GM18870 (cell line): ENCODE measurements around the gene OXCT2.
"Not testable (repeated sequence)": the region's sequence is repeated elsewhere in the genome, so short reads cannot be mapped to it uniquely, and the experiment has no call there.

Experiments used
- ATAC-seq: cut with Tn5 transposase; IDR thresholded peaks from one replicate; pipeline ENCODE4 v1.9.1; 2021; ENCODE audit warnings: moderate library complexity; ENCODE audit not compliant: unreplicated experiment

OXCT2 gene

DNA sequence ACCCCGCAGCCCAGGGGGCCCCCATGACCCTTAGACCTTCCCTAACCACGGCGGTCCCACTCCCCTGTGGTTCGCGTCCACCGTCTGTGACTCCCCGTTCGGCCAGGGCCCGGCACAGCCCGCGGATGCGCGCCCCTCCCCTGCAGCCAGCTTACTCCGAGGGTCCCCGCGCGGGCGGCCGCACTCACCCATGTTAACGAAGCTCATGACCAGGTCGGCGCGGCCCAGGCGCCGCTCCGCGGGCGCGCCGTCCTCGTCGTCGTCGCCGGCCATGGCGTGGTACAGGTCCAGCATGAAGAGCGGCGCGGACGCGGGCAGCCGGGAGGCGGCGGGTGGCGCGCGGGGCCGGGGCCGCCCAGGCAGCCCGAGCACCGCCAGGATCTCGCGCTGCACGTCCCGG is 16.8 kb upstream of the OXCT2 start:
- ATAC-seq = not testable (repeated sequence)

DNA sequence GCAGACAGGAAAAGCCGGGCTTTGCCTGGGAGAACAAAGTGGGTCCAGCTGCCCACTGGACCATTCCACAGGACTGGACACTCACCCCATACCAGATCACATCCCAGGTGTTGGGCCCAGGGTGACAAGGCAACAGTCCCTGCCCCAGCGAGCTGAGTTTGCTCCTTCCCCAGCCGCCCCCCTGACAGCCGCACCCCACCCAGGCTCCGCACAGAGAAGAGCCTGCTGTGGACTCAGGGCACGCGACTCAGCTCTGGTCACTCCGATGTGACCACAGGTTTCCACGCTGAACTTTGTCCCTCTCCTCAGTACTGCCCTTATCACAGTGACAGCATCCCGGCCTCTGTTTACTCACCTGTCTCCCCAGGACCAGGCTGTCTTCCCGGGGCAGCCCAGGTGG is 16.3 kb upstream of the OXCT2 start:
- no peak for ATAC-seq

DNA sequence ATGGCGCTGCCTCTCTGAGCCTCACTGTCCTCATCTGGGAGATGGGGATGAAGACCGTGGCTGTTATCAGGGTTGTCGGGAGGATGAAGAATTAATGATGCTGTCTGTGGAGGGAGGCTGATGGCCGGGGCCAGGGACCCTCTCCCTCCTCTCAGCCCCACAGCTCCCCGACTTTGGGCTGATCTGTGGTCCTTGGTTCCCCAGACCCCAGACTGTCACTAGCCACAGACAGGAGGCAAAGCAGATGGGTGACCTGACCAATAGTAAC is 15.9 kb upstream of the OXCT2 start:
- not testable (repeated sequence) for ATAC-seq

DNA sequence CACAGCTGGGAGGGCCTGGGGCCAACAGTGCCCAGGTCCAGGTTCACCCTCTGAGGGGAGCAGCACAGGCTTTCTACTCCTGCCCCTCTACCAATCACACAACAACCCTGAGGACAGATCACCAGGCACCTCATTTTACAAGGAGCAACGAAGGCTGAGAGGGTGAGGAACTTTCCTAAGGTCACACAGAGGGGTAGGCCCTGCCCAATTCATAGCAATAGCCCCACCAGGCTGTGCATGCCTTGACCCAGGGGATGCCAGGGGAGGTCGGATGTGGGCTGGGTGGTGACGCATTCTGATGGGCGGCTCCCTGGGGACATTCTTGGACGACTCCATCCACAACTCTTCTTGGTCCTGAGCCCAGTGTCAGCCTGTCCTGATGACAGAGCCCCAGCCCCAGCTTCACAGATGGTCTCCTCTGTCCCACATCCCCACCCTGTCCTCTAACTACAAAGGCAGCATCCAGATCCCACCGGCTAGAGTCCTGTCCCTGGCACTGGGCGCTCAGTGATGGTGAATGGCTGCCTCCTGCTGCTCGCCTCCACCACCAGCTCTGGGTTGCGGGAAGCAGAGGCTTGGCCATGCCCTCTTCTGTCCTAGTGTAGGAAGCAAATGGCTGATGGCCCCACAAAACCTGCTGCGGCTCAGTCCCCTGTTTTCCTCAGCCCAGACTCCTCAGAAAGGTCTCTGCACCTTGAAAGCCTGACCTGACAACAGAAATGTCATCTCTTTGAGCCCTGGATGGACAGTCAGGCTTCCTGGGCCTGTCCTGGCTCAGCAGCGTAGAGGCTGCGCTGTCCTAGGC is 15.4 kb upstream of the OXCT2 start:
- not testable (repeated sequence) for ATAC-seq

DNA sequence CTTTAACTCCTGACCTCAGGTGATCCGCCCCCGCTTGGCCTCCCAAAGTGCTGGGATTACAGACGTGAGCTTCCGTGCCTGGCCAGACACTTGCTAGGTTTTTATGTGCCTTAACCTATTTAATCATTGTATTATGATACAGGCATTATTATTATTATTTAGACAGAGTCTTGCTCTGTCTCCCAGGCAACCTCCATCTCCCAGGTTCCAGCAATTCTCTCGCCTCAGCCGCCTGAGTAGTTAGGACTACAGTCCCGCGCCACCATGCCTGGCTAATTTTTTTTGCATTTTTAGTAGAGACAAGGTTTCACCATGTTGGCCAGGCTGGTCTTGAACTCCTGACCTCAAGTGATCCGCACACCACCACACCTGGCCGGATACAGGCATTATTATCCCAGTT is 11.5 kb upstream of the OXCT2 start:
- not testable (repeated sequence) for ATAC-seq

DNA sequence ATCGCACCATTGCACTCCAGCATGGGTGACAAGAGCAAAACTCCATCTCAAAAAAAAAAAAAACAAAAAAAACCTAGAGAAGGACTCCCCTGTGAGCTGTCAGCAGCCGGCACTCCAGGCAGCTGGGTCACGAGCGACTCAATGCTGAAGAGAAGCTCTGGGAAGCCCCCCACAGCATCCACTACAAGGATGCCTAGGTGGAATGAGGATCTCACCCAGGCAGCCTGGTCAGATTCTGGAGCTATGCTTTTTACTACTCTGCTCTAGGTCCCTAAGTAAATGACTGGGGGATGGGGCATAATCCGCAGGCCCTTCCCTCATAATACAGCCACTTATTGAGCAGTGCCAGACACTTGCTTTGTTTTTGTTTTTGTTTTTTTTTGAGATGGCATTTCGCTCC is 11.0 kb upstream of the OXCT2 start:
- no peak for ATAC-seq

DNA sequence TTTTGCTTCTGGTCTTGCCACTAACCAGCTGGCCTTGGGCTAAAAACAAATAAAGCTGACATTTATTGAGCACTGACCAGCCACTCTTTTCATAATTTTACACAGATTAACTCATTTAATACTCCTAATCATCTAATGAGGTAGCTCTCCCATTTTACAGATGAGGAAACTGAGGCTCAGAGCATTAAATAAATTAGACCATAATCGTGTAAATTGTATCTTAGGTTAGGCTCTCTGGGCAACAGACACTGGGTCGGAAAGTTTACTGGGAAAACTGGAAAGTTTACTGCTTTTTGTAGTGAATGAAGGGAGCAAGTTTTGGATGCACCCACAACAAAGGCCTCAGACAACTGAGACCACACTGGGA is 10.2 kb upstream of the OXCT2 start:
- no peak for ATAC-seq

DNA sequence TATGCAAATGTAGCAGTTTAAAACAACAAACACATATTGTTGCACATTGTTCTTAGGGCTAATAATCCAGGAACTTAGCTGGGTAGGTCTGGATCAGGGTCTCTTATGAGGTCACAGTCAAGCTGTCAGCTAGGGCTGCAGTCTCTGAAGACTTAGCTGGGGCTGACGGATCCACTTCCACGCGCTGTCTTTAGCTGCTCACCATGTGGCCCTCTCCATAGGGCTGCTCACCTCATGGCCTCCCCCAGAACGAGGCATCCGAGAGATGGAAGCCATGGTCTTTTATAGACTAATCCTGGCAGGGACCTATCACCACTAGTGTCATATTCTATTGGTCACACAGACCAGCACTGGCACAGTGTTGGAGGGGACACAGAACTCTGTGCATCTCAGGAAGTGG is 8.7 kb upstream of the OXCT2 start:
- no peak for ATAC-seq

DNA sequence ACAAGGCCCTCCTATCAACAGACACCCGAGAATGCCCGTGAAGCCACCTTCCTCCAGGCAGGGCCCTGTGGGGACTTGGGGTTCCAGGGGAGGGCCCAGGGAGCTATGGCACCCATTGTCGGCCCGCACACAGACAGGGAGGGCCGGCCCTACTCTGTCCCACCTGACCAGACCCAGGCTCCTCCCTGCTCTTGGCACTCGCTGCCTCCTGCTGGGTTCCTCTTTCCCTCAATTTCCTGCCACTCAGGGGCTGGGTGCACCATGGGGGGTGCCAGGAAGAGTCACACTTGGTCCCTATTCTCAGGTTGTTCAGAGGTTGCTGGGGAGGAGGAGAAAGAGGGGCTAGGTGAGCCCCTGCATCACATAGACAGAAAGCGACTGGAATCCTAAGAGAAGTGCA is 8.0 kb upstream of the OXCT2 start:
- ATAC-seq = no peak

DNA sequence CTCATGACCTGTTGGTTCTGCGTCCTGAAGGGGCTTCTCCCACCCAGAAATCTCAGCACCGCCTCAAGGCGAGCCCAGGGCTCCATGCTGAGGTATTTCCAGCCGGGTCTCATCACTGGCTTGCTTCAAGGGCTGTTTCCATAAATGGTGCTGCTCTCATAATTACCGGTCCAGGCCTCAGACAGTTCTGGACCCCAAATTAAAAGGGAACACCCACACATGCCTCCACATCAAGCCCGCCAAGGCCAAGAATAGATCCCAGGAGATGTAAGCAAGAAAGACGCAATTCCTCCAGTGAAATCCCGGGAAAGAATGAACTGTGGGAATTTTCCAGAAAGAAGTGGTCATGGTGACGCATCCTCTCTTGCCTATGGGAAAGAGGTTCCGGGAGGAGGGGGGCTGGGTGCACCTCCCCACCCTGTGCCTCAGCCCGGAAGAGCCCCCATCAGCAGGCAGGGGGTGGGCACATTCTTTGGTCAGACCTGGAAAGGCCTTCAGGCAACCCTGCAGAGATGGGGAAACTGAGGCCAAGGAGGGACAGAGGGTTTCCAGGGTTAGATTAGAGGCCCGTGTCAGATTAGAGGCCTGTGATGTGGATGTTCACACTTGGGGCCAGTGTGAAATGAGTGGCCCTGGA is 7.4 kb upstream of the OXCT2 start:
- ATAC-seq = not testable (repeated sequence)

DNA sequence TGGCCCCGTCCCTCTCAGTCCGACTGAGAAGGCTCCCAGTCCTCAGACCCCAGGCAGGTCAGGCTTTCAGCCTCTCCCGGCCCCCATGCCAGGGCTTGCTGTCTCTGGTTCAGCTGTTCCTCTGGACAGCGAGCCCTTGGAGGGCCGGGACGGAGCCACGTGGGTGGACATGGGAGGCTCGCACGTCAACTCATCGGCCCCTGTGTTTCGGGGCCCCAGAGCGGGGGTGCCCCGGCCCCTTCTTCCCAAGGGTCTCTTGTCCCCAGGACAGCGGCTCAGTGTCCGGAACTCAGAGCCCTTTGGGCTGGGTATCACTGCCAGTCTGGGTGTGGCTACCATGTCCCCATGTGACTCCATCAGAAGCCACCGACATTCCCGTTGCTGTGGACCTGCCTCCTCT is 6.7 kb upstream of the OXCT2 start:
- ATAC-seq = not testable (repeated sequence)

DNA sequence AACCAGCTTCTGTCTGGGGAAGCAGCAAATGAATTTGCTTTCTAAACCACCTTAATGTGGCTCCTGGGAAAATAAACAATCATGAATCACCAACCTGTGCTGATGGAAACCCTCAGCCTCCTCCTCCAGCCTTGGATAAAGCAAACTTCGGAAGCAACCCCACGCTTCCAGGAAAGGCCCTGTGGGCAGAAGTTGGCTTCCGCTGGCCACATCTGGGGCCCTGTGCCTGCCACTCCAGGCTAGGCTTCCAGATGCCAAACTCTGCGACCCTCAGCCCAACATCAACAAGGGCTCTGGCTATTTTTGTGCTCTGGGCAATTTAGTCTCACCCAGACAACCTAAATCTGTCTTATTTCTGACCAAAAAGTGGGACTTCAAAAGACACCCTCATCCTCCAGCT is 6.2 kb upstream of the OXCT2 start:
- no peak for ATAC-seq

DNA sequence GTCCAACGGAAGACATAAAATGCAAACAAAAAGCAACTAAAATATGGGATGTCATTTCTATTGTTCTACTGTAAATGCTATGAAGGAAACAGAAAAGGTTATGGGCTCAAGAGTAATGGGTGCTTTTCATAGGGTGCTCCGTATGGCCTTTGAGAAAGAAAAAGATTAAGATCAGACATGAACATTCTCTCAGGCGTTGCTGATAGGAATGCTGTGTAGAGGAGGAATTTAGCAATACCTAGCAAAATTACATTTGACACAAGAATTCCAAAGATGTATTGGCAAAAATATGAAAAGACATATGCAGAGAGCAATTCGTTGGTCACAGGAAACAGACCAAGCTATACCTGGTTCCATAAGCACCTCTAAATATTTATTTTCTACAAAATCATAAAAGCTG is 5.7 kb upstream of the OXCT2 start:
- no peak for ATAC-seq

DNA sequence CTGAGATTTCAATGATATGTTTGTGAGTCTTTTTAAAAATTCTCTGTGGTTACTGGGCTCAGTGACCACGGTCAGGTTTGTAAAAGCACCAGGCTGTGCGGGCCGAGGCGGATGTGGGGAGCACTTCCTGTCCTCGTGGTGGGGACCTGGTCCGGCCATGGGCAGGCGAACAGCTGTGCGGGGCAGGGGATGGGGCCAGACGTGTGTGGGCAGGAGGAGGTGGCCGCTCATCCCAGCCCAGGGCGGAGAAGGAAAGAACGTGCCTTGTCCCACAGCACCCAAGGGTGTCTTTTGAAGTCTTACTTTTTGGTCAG is 5.2 kb upstream of the OXCT2 start:
- ATAC-seq = no peak

DNA sequence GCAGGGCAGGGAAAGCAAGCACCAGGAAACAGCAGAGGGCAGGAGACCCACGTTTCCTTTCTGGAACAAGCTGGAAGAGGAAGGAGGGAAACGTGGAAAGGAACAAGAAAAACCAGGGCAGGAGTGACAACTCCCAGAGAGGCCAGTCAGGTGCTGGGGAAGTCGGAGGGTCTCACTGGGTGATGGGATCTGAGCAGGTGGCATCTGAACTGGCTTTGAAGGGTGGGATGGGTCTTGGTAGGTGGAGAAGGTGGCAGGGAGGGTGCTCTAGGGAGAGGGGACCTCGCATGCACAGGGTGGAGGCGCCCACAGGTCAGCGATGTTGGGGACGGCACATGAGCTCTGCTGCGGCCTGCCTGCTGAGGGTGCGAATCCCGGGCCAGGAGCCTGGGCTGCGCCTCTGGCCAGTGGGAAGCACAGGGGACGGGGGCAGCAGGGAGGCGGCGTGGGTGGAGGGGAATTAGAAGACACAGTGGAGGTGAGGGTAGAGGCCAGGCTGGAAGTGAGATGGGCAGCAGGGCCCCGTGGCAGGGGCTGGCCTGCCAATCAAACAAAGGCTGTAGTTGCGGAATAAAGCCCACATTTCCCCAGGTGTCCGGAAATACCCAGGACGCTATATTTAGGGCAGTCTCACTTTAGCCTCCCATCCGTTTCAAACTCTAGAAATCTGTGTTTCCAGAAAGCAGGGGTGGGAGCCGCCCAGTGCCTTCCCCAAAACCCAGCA is 4.7 kb upstream of the OXCT2 start:
- not testable (repeated sequence) for ATAC-seq

DNA sequence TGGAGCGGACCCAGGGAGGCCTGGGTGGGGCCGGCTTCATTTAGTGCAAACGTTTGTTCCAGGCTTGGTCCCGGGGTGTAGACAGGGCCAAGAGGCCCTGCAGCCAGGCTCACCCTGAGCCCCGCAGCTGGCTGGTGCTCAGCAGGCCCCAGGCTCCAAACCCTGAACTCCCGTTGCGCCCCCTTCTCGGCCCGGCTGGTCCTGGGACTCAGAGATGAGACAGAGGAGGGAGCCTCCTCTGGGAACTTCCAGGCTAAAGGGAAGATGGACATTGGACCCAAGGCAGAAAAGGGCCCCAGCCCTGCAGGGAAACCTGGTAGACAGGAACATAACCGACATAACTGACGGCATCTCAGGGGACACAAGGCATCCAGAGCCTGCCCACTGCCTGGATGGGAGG is 4.0 kb upstream of the OXCT2 start:
- ATAC-seq = not testable (repeated sequence)

DNA sequence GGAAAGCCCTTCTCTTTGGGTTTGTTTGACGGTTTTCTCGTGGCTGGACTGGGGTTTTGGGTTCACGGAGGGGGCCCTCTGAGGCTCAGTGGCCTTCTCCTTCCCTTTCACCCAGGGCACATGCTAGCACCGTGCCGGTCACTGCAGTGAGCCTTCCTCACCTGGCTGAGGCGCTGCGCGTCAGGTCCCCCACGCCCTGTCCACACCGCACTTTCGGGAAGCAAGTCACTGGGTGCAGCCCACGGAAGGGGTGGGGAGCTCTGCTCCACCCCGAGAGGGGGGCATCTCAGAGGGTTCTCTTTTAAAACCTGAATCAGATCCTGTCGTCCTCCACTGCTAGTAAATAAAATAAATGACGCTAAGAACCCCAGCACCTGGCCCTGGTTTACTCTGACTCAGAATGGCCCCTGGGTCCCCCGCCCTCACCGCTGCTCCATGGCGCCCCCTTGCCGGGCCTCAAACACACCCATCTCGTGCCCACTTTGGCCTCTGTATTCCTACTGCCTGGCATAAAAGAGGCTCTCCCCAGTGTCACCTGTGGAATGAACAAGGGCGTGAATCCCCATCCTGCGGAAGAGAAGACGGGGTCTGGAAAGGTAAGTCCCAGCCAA is 2.3 kb upstream of the OXCT2 start:
- ATAC-seq = not testable (repeated sequence)

DNA sequence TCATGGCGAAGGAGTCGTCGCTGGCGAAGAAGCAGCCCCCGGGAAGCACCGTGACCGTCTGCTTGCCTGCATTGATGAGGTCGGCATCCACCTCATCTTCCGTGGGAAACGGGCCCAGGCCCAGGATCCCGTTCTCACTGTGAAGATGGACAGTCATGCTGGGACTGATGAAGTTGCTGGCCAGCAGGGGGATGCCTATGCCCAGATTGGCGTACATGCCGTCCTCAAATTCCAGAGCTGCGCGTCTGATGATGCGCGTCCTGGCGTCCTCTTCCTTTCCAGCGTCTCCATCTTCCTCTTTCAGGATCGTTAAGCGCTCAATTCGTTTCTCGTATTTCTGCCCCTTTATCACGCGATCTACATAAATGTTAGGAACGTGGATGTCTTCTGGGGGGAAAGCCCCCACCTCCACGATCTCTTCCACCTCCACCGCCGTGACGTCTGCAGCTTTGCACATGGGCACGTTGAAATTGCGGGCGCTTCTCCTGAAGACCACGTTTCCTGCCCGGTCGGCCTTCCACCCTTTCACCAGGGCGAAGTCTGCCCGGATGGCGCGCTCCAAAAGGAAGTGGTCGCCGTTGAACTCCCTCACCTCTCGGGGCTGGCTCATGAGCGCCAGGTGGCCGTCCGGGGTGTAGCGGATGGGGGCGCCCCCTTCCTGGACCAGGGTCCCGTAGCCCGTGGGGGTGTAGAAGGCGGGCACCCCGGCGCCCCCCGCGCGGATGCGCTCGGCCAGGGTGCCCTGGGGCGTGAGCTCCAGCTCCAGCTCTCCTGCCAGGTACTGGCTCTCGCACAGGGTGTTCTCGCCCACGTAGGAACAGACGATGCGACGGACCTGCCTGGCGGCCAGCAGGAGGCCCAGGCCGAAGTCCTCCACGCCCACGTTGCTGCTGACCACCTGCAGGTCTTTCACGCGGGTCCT is 787 bp downstream of the OXCT2 start:
- not testable (repeated sequence) for ATAC-seq

DNA sequence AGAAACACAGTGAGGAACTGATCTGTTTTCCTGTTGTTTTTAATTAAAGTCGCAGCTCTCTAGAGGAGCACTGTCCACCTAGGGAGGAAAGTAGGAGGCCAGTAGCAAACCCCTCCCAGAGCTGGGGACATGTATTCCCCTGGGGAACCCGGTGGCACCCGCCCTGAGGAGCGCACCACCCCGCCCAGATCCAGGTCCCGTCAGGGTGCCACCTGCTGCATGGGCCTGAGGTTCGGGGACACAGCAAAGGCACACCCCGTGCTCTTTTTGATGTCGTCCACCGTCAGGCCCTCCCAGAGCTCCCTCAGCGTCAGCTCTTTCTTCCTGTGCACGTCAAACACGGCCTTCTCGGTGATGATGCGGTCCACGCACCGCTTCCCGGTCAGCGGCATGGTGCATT is 1.6 kb downstream of the OXCT2 start:
- not testable (repeated sequence) for ATAC-seq

DNA sequence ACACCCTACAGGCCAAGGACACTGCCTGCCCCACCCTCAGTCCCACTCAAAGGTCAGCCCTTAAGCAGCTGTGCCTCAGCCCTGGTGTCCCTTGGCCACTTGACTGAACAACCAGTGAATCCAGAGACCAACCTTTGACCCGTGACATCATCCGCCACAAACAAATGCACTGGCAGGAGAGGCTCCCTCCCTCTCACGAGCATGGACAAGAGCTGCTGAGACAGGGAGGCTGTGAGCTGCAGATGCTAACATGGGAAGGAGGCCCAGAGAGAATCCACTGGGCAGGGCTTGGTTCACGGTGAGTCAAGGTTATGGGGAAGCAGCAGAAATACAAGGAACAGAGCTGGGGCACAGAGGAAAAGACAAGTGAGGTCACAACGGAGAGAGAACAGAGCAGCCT is 4.7 kb downstream of the OXCT2 start:
- not testable (repeated sequence) for ATAC-seq

DNA sequence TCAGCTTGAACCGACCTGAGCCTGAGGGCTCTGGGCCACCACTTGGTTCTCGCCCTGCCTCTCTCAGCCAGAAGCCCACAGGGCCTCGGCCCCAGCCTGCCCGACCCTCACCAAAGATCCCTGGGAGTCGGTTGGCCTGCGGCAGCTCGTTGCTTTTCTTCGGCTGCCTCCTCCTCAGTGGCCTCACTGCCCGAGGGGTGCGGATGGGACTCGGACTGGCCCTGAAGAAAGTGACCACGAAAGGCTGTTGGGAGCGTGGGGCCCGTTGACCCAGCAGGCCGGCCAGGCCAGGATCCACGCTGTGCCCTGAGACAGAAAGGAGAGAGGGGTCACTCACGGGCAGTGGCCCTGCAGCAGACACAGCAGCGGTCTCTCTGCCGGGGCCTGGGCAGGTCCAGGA is 6.6 kb downstream of the OXCT2 start:
- not testable (repeated sequence) for ATAC-seq
